Right lobe of liver (tissue), 4 donors: ENCODE data around the gene GJB2.

Experiments used
- CTCF ChIP-seq, 4 donors: fragments of 200-600 bp in 3 of 4; fragments of 450-650 bp in 1 of 4; IDR thresholded peaks; one replicate each; pipeline versions ENCODE4 v1.5.1 to v1.8.0; 2016 to 2022; ENCODE audit warnings: antibody characterized with exemption in 4 of 4, mild to moderate bottlenecking in 2 of 4
- POLR2A ChIP-seq: fragments of 450-650 bp; IDR thresholded peaks from one replicate; pipeline ENCODE4 v1.6.1; 2017; ENCODE audit warnings: antibody characterized with exemption, mild to moderate bottlenecking
- donor health status: DM: no; HTN: no; CAD: no.
- donor health status: DM: no; HTN: no; CAD: no.
- donor health status: DM: no; HTN: yes; CAD: no.

DNA sequence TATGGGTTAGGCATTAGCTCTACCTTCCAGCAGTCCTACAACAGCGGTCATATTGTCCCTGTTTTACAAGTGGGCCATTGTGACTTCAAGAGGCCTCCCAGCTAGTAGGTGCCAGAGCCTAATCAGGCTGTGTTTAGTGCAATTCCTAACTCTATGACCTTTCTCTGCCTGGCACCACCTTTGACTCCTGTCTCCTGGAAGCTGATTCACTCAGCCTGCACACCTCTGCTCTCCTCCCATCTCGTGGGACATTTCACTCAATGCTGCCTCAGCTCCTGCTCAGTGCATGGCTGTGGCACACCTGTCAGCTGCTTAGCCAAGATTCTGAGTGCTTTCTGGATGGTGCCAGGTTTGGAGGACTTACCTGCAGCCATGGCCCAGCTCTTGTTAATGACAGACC lies 48.9 kb upstream of the GJB2 start:
- no peak for TF ChIP-seq CTCF (IDR thresholded peaks at IDR 0.05)
- TF ChIP-seq POLR2A, result no peak
